H1 (cell line): Measurements from ENCODE around the gene GAS7. TPM values are rescaled to one million over a fixed set of nuclear protein-coding genes. Genes with fewer than 3 reads are reported as not detected.

Experiments used
- CTCF ChIA-PET: fragments of 300-600 bp; sonication (Branson Sonifier 250); formaldehyde crosslinking; loops from one replicate; lab custom pipeline; 2021; ENCODE audit not compliant: partially characterized antibody; lab: Charles Lee
- POLR2A ChIA-PET: fragments of 300-600 bp; sonication (Branson Sonifier 250); formaldehyde crosslinking; loops from one replicate; lab custom pipeline; 2021; ENCODE audit warnings: inconsistent platforms; ENCODE audit not compliant: partially characterized antibody; lab: Charles Lee
- DNase-seq, 2 experiments: peaks; one replicate each; pipeline versions ENCODE4 v3.0.0 to v3.0.0-alpha.2; 2010 to 2022; ENCODE audit warnings: low spot score in 2 of 2, low read depth in 1 of 2, mixed read lengths in 1 of 2
- FAIRE-seq: peaks from 2 replicates; lab custom pipeline; 2011; peaks lifted over from hg19 to GRCh38; lab: Jason Lieb, UNC
- H2AFZ ChIP-seq: 2 replicates; pipeline ENCODE4 v1.8.1; 2012; ENCODE audit warnings: low read length, inconsistent platforms
- H2AK5ac ChIP-seq: 2 replicates; pipeline ENCODE4 v1.6.1; 2013; ENCODE audit warnings: low read depth, low read length
- H2BK120ac ChIP-seq: replicated peaks from 2 replicates; pipeline ENCODE3; 2013; ENCODE audit warnings: low read depth, low read length, inconsistent platforms
- H2BK12ac ChIP-seq: 2 replicates; pipeline ENCODE4 v1.6.1; 2013; ENCODE audit warnings: low read depth, low read length
- H2BK15ac ChIP-seq: 2 replicates; pipeline ENCODE4 v1.6.1; 2013; ENCODE audit warnings: low read length
- H2BK20ac ChIP-seq: 2 replicates; pipeline ENCODE4 v1.6.1; 2013; ENCODE audit warnings: low read length
- H2BK5ac ChIP-seq: 2 replicates; pipeline ENCODE4 v1.6.1; 2013; ENCODE audit warnings: low read depth, low read length
- H3K14ac ChIP-seq: 2 replicates; pipeline ENCODE4 v1.6.1; 2013; ENCODE audit warnings: inconsistent platforms; ENCODE audit not compliant: insufficient read length
- H3K18ac ChIP-seq: 2 replicates; pipeline ENCODE4 v1.6.1; 2013; ENCODE audit warnings: low read length; ENCODE audit errors: extremely low read depth
- H3K23ac ChIP-seq: 2 replicates; pipeline ENCODE4 v1.6.1; 2013; ENCODE audit warnings: inconsistent platforms; ENCODE audit not compliant: insufficient read length
- H3K23me2 ChIP-seq: 2 replicates; pipeline ENCODE4 v1.6.1; 2013; ENCODE audit warnings: low read depth, low read length
- H3K27ac ChIP-seq: 2 replicates; pipeline ENCODE4 v1.6.1; 2011; ENCODE audit warnings: low read depth, low read length, inconsistent platforms
- H3K27me3 ChIP-seq, 4 experiments: replicated peaks in 1 of 4; 1 replicate in 1 of 4; 2 replicates in 3 of 4; pipeline versions ENCODE4 v1.6.1 to v1.8.1; 2011 to 2013; ENCODE audit warnings: low read length in 3 of 4, mild to moderate bottlenecking in 3 of 4, inconsistent platforms in 2 of 4, mixed read lengths in 2 of 4, moderate library complexity in 1 of 4; ENCODE audit not compliant: control insufficient read depth in 3 of 4, insufficient read depth in 3 of 4; ENCODE audit errors: extremely low read depth in 1 of 4
- H3K36me3 ChIP-seq, 4 experiments: 2 replicates each; pipeline versions ENCODE4 v1.6.1 to v1.8.1; 2011 to 2013; ENCODE audit warnings: mild to moderate bottlenecking in 4 of 4, low read length in 3 of 4, moderate library complexity in 2 of 4, control low read depth in 1 of 4, inconsistent platforms in 1 of 4; ENCODE audit not compliant: insufficient read depth in 4 of 4, control insufficient read depth in 2 of 4
- H3K4ac ChIP-seq: replicated peaks from 2 replicates; pipeline ENCODE3; 2013; ENCODE audit warnings: low read length, low read depth, mixed read lengths, inconsistent platforms; ENCODE audit not compliant: insufficient read length
- H3K4me1 ChIP-seq, 4 experiments: replicated peaks in 1 of 4; 1 replicate in 1 of 4; 2 replicates in 3 of 4; pipeline versions ENCODE4 v1.6.1 to v1.8.1; 2011 to 2013; ENCODE audit warnings: low read length in 3 of 4, inconsistent platforms in 2 of 4, mixed read lengths in 1 of 4; ENCODE audit not compliant: insufficient read depth in 4 of 4, control insufficient read depth in 3 of 4
- H3K4me2 ChIP-seq, 2 experiments: 2 replicates each; pipeline versions ENCODE4 v1.6.1 to v1.8.1; 2011 to 2013; ENCODE audit warnings: low read depth in 2 of 2, low read length in 2 of 2, control low read depth in 1 of 2, inconsistent platforms in 1 of 2, mild to moderate bottlenecking in 1 of 2; ENCODE audit not compliant: insufficient read depth in 1 of 2
- H3K4me3 ChIP-seq, 4 experiments: fragments of 200-600, 300-600 bp in 1 of 4; sonication (generic), shearing (Covaris generic), sonication (Bioruptor Twin) in 1 of 4; 2 replicates each; pipeline versions ENCODE4 v1.5.1 to v1.8.1; 2011 to 2016; ENCODE audit warnings: low read length in 4 of 4, low read depth in 3 of 4, control low read depth in 2 of 4, inconsistent platforms in 2 of 4, mild to moderate bottlenecking in 2 of 4, mixed read lengths in 1 of 4, moderate library complexity in 1 of 4; ENCODE audit not compliant: insufficient read depth in 2 of 4; ENCODE audit errors: extremely low read depth in 1 of 4
- H3K56ac ChIP-seq: replicated peaks from 2 replicates; pipeline ENCODE3; 2013; ENCODE audit warnings: low read depth, mild to moderate bottlenecking, mixed read lengths, low read length, inconsistent platforms; ENCODE audit not compliant: insufficient read length
- H3K79me1 ChIP-seq: 2 replicates; pipeline ENCODE4 v1.6.1; 2013; ENCODE audit warnings: low read depth, low read length, control low read depth
- H3K79me2 ChIP-seq, 2 experiments: 2 replicates each; pipeline versions ENCODE4 v1.6.1 to v1.8.1; 2012 to 2013; ENCODE audit warnings: low read length in 2 of 2, mild to moderate bottlenecking in 2 of 2, inconsistent platforms in 1 of 2; ENCODE audit not compliant: insufficient read depth in 2 of 2, control insufficient read depth in 1 of 2
- H3K9ac ChIP-seq, 4 experiments: replicated peaks in 1 of 4; 1 replicate in 1 of 4; 2 replicates in 3 of 4; pipeline versions ENCODE4 v1.6.1 to v1.8.1; 2011 to 2013; ENCODE audit warnings: low read depth in 3 of 4, low read length in 3 of 4, control low read depth in 2 of 4, mild to moderate bottlenecking in 2 of 4, moderate library complexity in 2 of 4, inconsistent platforms in 1 of 4; ENCODE audit errors: extremely low read depth in 1 of 4
- H3K9me3 ChIP-seq, 2 experiments: 2 replicates each; pipeline versions ENCODE4 v1.6.1 to v1.8.1; 2012 to 2013; ENCODE audit warnings: mild to moderate bottlenecking in 2 of 2, moderate library complexity in 2 of 2, control low read depth in 1 of 2, inconsistent platforms in 1 of 2, low read depth in 1 of 2, low read length in 1 of 2, mixed read lengths in 1 of 2; ENCODE audit not compliant: insufficient read depth in 2 of 2
- H4K20me1 ChIP-seq, 2 experiments: replicated peaks in 1 of 2; 2 replicates each; pipeline versions ENCODE3 to v1.8.1; 2011 to 2013; ENCODE audit warnings: inconsistent platforms in 2 of 2, low read length in 2 of 2, mild to moderate bottlenecking in 1 of 2; ENCODE audit not compliant: insufficient read depth in 2 of 2, control insufficient read depth in 1 of 2
- H4K5ac ChIP-seq: 2 replicates; pipeline ENCODE4 v1.6.1; 2013; ENCODE audit warnings: low read length, low read depth, mixed read lengths, inconsistent platforms; ENCODE audit not compliant: insufficient read length
- H4K8ac ChIP-seq: 2 replicates; pipeline ENCODE4 v1.8.0; 2013; ENCODE audit warnings: mild to moderate bottlenecking, moderate library complexity, low read length, inconsistent platforms; ENCODE audit not compliant: insufficient read depth; ENCODE audit errors: extremely low read depth
- H4K91ac ChIP-seq: replicated peaks from 2 replicates; pipeline ENCODE3; 2013; ENCODE audit warnings: low read length, mixed read lengths, inconsistent platforms; ENCODE audit not compliant: insufficient read length
- ATF2 ChIP-seq: IDR thresholded peaks from 2 replicates; pipeline ENCODE4 v1.6.1; 2012; ENCODE audit warnings: low read length, inconsistent platforms
- CBX8 ChIP-seq: fragments of 300-800, 300-1000 bp; sonication (generic); IDR thresholded peaks from 2 replicates; pipeline ENCODE4 v1.7.1; 2016; ENCODE audit warnings: low read depth, low read length, borderline replicate concordance
- CTBP2 ChIP-seq: IDR thresholded peaks from 2 replicates; pipeline ENCODE4 v1.7.0; 2011; ENCODE audit warnings: borderline replicate concordance, mild to moderate bottlenecking, moderate library complexity, mixed read lengths, low read length; ENCODE audit not compliant: insufficient read depth, insufficient read length
- HDAC6 ChIP-seq: IDR thresholded peaks from one replicate; pipeline ENCODE4 v1.7.1; 2012; ENCODE audit warnings: low read depth, mild to moderate bottlenecking, inconsistent platforms, low read length, moderate library complexity
- JUND ChIP-seq: IDR thresholded peaks from 2 replicates; pipeline ENCODE4 v1.6.1; 2011; ENCODE audit warnings: mild to moderate bottlenecking, improper control_type of control experiment, low read length
- POU5F1 ChIP-seq: IDR thresholded peaks from 2 replicates; pipeline ENCODE4 v1.6.1; 2011; ENCODE audit warnings: low read depth, mild to moderate bottlenecking, low read length, moderate library complexity
- RFX5 ChIP-seq: IDR thresholded peaks from 2 replicates; pipeline ENCODE4 v1.6.1; 2011; ENCODE audit warnings: low read depth, low read length, improper control_type of control experiment, borderline replicate concordance
- SIX5 ChIP-seq: IDR thresholded peaks from 2 replicates; pipeline ENCODE4 v1.6.1; 2011; ENCODE audit warnings: mild to moderate bottlenecking, low read depth, low read length
- WGBS, 2 experiments: shearing (Covaris generic) in 1 of 2; methylation state at CpG; one replicate each; pipeline versions ENCODE4 v1.1.6 to v1.1.7; 2013 to 2015; ENCODE audit warnings: low lambda C conversion rate in 2 of 2, mixed read lengths in 2 of 2, inconsistent platforms in 1 of 2, low coverage in 1 of 2, missing lambda C conversion rate in 1 of 2; ENCODE audit not compliant: insufficient replicate concordance in 2 of 2, insufficient coverage in 1 of 2, insufficient read length in 1 of 2; ENCODE audit errors: extremely low coverage in 1 of 2, missing lambda C conversion rate in 1 of 2; 5-methylcytosine and 5-hydroxymethylcytosine counted together
- polyA plus RNA-seq, 7 experiments: library from polyadenylated mRNA; depleted of rRNA in 3 of 7; stranded (reverse) in 5 of 7; unstranded in 2 of 7; fragments of >200 nt in 5 of 7; fragments of 200-250 nt in 2 of 7; gene quantifications; 1 replicate in 5 of 7; 2 replicates in 1 of 7; 4 replicates in 1 of 7; pipeline versions ENCODE4 v1.2.1 to v1.2.3, GENCODE V29; 2011 to 2013; ENCODE audit warnings: missing spikeins in 2 of 7, mixed read lengths in 2 of 7
- total RNA-seq: library from RNA; stranded (reverse); fragmentation: NEBNext Ultra II Directional; extraction: Animal tissue kit (Norgen Biotek cat#: 25700); gene quantifications from 2 replicates; pipeline ENCODE4 v1.2.1, GENCODE V29; 2021
- TF ChIP-seq, protein P1 (sequence below): IDR thresholded peaks from 2 replicates; pipeline ENCODE4 v1.6.1; 2012; ENCODE audit warnings: inconsistent platforms

GAS7 gene
- total and polyA plus RNA-seq, 2 of the 8 experiments (the other 6 are each of a cell fraction or from before 2014, with no cell fraction given), result 5.0 to 14.5 TPM

DNA sequence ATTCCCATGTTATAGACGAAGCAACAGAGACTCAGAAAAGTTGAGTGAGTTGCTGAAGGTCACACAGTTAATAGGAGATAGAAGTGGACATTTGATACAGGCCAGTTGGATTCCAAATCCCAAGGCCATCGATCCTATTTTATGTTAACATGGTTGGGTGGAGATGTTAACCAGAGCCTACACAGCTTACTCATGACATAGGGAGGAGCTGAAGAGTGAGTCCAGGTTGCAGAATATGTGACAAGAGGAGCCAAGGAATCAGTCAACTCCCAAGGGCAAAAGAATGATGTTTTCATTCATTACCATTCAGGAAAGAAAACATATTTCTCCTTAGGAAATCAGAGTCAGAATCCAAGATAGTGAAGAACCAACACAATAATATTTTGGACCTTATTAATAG lies 40.3 kb upstream of the GAS7 start:
- ChIA-PET CTCF (interaction anchor here (1.0 to 1.3 kb wide), 2 partner anchors 10 to 12 kb away, joined by 4 to 5 read pairs; no protein-coding TSS in a partner anchor), POLR2A (no interaction called here)
- H2BK15ac ChIP-seq, result no peak overlapping the region
- no peak overlapping the region for H3K9ac ChIP-seq
- no peaks in the 10 kb centered on the region for H3K9me3 ChIP-seq
- H3K4me3 ChIP-seq, result no peak overlapping the region
- 87% methylated on average over 2 of the region's 2 CpGs; no CpG with 5 or more reads in 1 of the 2 experiments for WGBS, 2 experiments
- no peak overlapping the region for H3K23ac ChIP-seq
- no peaks in the 10 kb centered on the region for H3K79me1 ChIP-seq
- H3K4ac ChIP-seq, result no peak overlapping the region
- H3K27ac ChIP-seq, result no peak overlapping the region
- H2BK12ac ChIP-seq, result no peak overlapping the region
- FAIRE-seq, result no peak
- no peak overlapping the region for H3K18ac ChIP-seq
- no peaks in the 10 kb centered on the region for H3K27me3 ChIP-seq
- H3K4me1 ChIP-seq, result no peaks in the 10 kb centered on the region
- no peak overlapping the region for H4K5ac ChIP-seq
- H3K56ac ChIP-seq, result no peak overlapping the region
- H2BK120ac ChIP-seq, result no peak overlapping the region
- H3K79me2 ChIP-seq, result no peaks in the 10 kb centered on the region
- H3K36me3 ChIP-seq, result no peaks in the 10 kb centered on the region
- TF ChIP-seq CBX8 (no peak), HDAC6 (no peak), CTBP2 (no peak), RFX5 (no peak), ATF2 (no peak), JUND (no peak), POU5F1 (no peak), SIX5 (no peak)
- TF ChIP-seq, protein P1, sequence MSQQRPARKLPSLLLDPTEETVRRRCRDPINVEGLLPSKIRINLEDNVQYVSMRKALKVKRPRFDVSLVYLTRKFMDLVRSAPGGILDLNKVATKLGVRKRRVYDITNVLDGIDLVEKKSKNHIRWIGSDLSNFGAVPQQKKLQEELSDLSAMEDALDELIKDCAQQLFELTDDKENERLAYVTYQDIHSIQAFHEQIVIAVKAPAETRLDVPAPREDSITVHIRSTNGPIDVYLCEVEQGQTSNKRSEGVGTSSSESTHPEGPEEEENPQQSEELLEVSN, result no peak
- no peak overlapping the region for H2BK5ac ChIP-seq
- no peak overlapping the region for H3K14ac ChIP-seq
- H2BK20ac ChIP-seq, result no peak overlapping the region
- peaks cover 0 to 1% of the 10 kb centered on the region in 2 experiments for H4K20me1 ChIP-seq
- H2AFZ ChIP-seq, result no peak overlapping the region
- 0 out of 2 replicates have a peak, but pooled peaks cover 2% of the 10 kb centered on the region for H3K23me2 ChIP-seq
- no peak overlapping the region for H3K4me2 ChIP-seq
- H4K8ac ChIP-seq, result no peak overlapping the region
- no peak for DNase-seq
- no peak overlapping the region for H4K91ac ChIP-seq
- no peak overlapping the region for H2AK5ac ChIP-seq
